ENCODE results near the gene SLC5A10. TPM values are rescaled to one million over a fixed set of nuclear protein-coding genes. Genes with fewer than 3 reads are reported as not detected.
"Not testable (repeated sequence)": the region's sequence is repeated elsewhere in the genome, so short reads cannot be mapped to it uniquely, and the experiment has no call there.

SLC5A10 gene
- total RNA-seq, 1 donor from 2014 or later, result 0.14 TPM

- not testable (repeated sequence) for H3K4me3 ChIP-seq (ENCODE audit: insufficient read depth, low read depth, low read length); FAIRE-seq; H3K4me1 ChIP-seq (ENCODE audit: insufficient read depth, low read length); H3K79me2 ChIP-seq (ENCODE audit: insufficient read depth, low read length); H3K36me3 Mint-ChIP-seq (ENCODE audit: low read depth, unreplicated experiment); H3K4me3 Mint-ChIP-seq (ENCODE audit: unreplicated experiment); H3K9me3 ChIP-seq (ENCODE audit: insufficient read depth, low read depth, low read length); H3K4me2 ChIP-seq (ENCODE audit: low read length); H3K27ac ChIP-seq (ENCODE audit: low read depth, low read length); H3K36me3 ChIP-seq (ENCODE audit: insufficient read depth, low read length); H3K9me3 Mint-ChIP-seq (ENCODE audit: unreplicated experiment); DNase-seq (ENCODE audit: low read depth); H3K4me1 Mint-ChIP-seq (ENCODE audit: low read depth, unreplicated experiment); H3K27me3 Mint-ChIP-seq (ENCODE audit: low read depth, unreplicated experiment); H4K20me1 ChIP-seq (ENCODE audit: insufficient read depth, low read length); H3K9ac ChIP-seq (ENCODE audit: low read length); H2AFZ ChIP-seq (ENCODE audit: low read depth, low read length); H3K27me3 ChIP-seq (ENCODE audit: insufficient read depth, low read length)
- peak overlapping the region; percentile 81 for H3K27ac Mint-ChIP-seq (ENCODE audit: unreplicated experiment)
These were observed 111.5 kb downstream of the SLC5A10 start for GRCh38 chr17:19063326-19063956.

- not testable (repeated sequence) for H3K79me2 ChIP-seq (ENCODE audit: insufficient read depth, low read length); H3K4me1 Mint-ChIP-seq (ENCODE audit: low read depth, unreplicated experiment); H3K36me3 ChIP-seq (ENCODE audit: insufficient read depth, low read length); H3K27ac ChIP-seq (ENCODE audit: low read depth, low read length); H3K9me3 ChIP-seq (ENCODE audit: insufficient read depth, low read depth, low read length); H3K4me3 ChIP-seq (ENCODE audit: insufficient read depth, low read depth, low read length); H2AFZ ChIP-seq (ENCODE audit: low read depth, low read length); H3K9me3 Mint-ChIP-seq (ENCODE audit: unreplicated experiment); H3K4me3 Mint-ChIP-seq (ENCODE audit: unreplicated experiment); H3K9ac ChIP-seq (ENCODE audit: low read length); H4K20me1 ChIP-seq (ENCODE audit: insufficient read depth, low read length); H3K27me3 ChIP-seq (ENCODE audit: insufficient read depth, low read length); H3K4me2 ChIP-seq (ENCODE audit: low read length); DNase-seq (ENCODE audit: low read depth); H3K27me3 Mint-ChIP-seq (ENCODE audit: low read depth, unreplicated experiment); H3K4me1 ChIP-seq (ENCODE audit: insufficient read depth, low read length); FAIRE-seq; H3K27ac Mint-ChIP-seq (ENCODE audit: unreplicated experiment); H3K36me3 Mint-ChIP-seq (ENCODE audit: low read depth, unreplicated experiment)
These were observed 112.4 kb downstream of the SLC5A10 start for GRCh38 chr17:19064378-19064777.

- H2AFZ ChIP-seq (ENCODE audit: low read depth, low read length); H3K27me3 ChIP-seq (ENCODE audit: insufficient read depth, low read length); H3K36me3 Mint-ChIP-seq (ENCODE audit: low read depth, unreplicated experiment); H3K4me1 Mint-ChIP-seq (ENCODE audit: low read depth, unreplicated experiment); H3K27me3 Mint-ChIP-seq (ENCODE audit: low read depth, unreplicated experiment); H3K4me2 ChIP-seq (ENCODE audit: low read length); H3K27ac ChIP-seq (ENCODE audit: low read depth, low read length); H3K79me2 ChIP-seq (ENCODE audit: insufficient read depth, low read length); H3K27ac Mint-ChIP-seq (ENCODE audit: unreplicated experiment); H3K9me3 Mint-ChIP-seq (ENCODE audit: unreplicated experiment); H3K9me3 ChIP-seq (ENCODE audit: insufficient read depth, low read depth, low read length); DNase-seq (ENCODE audit: low read depth); H3K9ac ChIP-seq (ENCODE audit: low read length); H3K4me1 ChIP-seq (ENCODE audit: insufficient read depth, low read length); H3K4me3 Mint-ChIP-seq (ENCODE audit: unreplicated experiment); H3K36me3 ChIP-seq (ENCODE audit: insufficient read depth, low read length); FAIRE-seq; H4K20me1 ChIP-seq (ENCODE audit: insufficient read depth, low read length); H3K4me3 ChIP-seq (ENCODE audit: insufficient read depth, low read depth, low read length): not testable (repeated sequence)
These were observed 118.6 kb downstream of the SLC5A10 start for GRCh38 chr17:19070318-19071168.

Other genes with a start within 250 kb of the SLC5A10 start
- gene FBXW10, start 208.1 kb upstream of the SLC5A10 start, total RNA-seq, result not detected in 2 replicates
- gene TVP23B, start 171.0 kb upstream of the SLC5A10 start, total RNA-seq, result 39.0 and 42.6 TPM in 2 replicates
- 34.0 and 50.6 TPM in 2 replicates for gene PRPSAP2, start 94.0 kb upstream of the SLC5A10 start, total RNA-seq
- gene FAM83G, start 52.6 kb downstream of the SLC5A10 start, total RNA-seq, result 10.6 and 12.9 TPM in 2 replicates
- 0.30 and 0.38 TPM in 2 replicates for gene GRAP, start 94.8 kb downstream of the SLC5A10 start, total RNA-seq
- not detected in 2 replicates for gene GRAPL, start 175.4 kb downstream of the SLC5A10 start, total RNA-seq